Ectodermal cell (in vitro differentiated cells): ENCODE results near the gene RNF112. TPM values are rescaled to one million over a fixed set of nuclear protein-coding genes. Genes with fewer than 3 reads are reported as not detected.
A peak's percentile ranks its signal among the peaks of the same experiment; 100 is the strongest.

Experiments
- H3K27ac ChIP-seq: 2 replicates; pipeline ENCODE4 v1.7.0; 2013; ENCODE audit warnings: mild to moderate bottlenecking, low read depth, low read length; ENCODE audit not compliant: insufficient read depth, poor library complexity, severe bottlenecking
- H3K27me3 ChIP-seq: 2 replicates; pipeline ENCODE4 v1.7.0; 2013; ENCODE audit warnings: mild to moderate bottlenecking, low read length; ENCODE audit not compliant: insufficient read depth, control insufficient read depth, poor library complexity, severe bottlenecking
- H3K36me3 ChIP-seq: one replicate; pipeline ENCODE4 v1.7.0; 2013; ENCODE audit warnings: low read length; ENCODE audit not compliant: control insufficient read depth, insufficient read depth
- H3K4me1 ChIP-seq: one replicate; pipeline ENCODE4 v1.7.0; 2013; ENCODE audit warnings: low read length; ENCODE audit not compliant: control insufficient read depth, insufficient read depth
- H3K4me3 ChIP-seq: 2 replicates; pipeline ENCODE4 v1.7.0; 2013; ENCODE audit warnings: low read depth, low read length, control low read depth; ENCODE audit not compliant: insufficient read depth
- H3K9me3 ChIP-seq: 2 replicates; pipeline ENCODE4 v1.7.0; 2013; ENCODE audit warnings: mild to moderate bottlenecking, low read length, moderate library complexity; ENCODE audit not compliant: control insufficient read depth
- WGBS, 2 experiments: methylation state at CpG; one replicate each; pipeline ENCODE4 v1.1.7; 2013; ENCODE audit warnings: missing lambda C conversion rate in 2 of 2; 5-methylcytosine and 5-hydroxymethylcytosine counted together
- polyA plus RNA-seq, 4 experiments: library from polyadenylated mRNA; stranded (reverse); fragments of 50-300 nt; gene quantifications; one replicate each; pipeline ENCODE4 v1.2.3, GENCODE V29; 2013

The RNF112 gene, protein sequence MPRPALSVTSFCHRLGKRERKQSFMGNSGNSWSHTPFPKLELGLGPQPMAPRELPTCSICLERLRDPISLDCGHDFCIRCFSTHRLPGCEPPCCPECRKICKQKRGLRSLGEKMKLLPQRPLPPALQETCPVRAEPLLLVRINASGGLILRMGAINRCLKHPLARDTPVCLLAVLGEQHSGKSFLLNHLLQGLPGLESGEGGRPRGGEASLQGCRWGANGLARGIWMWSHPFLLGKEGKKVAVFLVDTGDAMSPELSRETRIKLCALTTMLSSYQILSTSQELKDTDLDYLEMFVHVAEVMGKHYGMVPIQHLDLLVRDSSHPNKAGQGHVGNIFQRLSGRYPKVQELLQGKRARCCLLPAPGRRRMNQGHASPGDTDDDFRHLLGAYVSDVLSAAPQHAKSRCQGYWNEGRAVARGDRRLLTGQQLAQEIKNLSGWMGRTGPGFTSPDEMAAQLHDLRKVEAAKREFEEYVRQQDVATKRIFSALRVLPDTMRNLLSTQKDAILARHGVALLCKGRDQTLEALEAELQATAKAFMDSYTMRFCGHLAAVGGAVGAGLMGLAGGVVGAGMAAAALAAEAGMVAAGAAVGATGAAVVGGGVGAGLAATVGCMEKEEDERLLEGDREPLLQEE
- 1.2 TPM for polyA plus RNA-seq (2013, experiment 1 of 4)
- 1.1 TPM for polyA plus RNA-seq (2013, experiment 2 of 4)
- polyA plus RNA-seq (2013, experiment 3 of 4), result 1.2 TPM
- polyA plus RNA-seq (2013, experiment 4 of 4), result 1.7 TPM

DNA sequence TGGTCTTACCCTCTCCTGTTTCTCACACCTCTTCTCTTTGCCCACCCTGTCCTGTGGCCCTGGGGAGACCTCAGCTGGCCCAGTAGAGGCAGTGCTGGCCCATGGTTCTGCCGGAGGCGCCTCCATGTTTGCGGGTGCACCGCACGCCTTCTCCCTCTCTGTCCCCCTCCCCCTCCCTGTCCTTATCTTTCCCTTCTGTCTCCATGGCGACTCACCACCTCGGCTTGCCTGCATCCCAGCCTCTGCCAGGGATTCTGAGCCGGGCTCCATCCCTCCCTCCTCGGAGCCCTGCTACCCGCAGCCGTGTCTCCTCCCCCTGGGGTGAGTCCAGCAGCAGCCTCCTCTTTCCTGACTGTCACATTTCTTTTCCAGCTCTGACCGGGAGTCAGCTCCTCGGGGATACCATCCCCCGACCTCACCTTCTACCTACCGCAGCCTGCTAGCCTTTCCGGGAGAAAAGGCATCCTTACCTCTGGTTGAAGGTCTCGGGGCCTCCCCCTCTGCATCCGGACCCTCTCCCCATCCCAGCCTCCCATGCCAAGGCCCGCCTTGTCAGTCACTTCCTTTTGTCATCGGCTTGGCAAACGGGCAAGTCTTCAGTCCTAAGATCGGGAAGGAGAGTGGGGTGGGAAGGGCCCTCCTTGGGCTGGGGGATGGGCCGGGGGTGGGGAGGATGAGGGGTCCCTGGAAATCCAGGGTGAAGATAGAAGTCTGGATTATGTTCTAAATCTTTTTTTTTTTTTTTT is at the start of gene RNF112:
RNF112 (plus strand) TSS at position 358 of the 746 bp plus-strand sequence; CDS start at position 535, 177 bp downstream.
- Histone ChIP-seq H3K27ac (no peak within 1 kb of the TSS), H3K4me3 (no peak within 1 kb of the TSS), H3K9me3 (no peaks in the 10 kb centered on the region), H3K4me1 (peaks cover 12% of the 10 kb centered on the region), H3K36me3 (no peaks in the 10 kb centered on the region), H3K27me3 (no peaks in the 10 kb centered on the region)
- WGBS, 2 experiments, result 40 to 46% methylated on average over 23 of the region's 23 CpGs

DNA sequence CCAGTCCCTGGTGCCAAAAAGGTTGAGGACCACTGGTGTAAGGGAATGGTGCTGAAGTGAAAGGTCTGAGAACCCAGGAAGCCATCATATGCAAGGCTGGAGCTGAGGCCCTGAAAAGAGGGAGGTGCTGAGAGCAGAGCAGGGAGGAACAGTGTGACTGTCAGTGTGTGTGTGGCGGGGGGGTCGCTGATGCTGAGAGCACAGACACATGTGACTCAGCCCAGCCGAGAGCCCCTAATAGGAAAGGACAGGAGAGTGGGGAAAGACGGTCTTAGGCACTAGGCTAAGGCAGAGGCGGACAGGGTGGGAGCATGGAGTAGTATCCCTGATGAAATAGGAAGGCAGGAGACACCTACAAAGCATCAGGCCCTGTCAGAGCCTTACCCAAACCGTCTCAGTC is 49.7 kb upstream of the RNF112 start:
- no peaks in the 10 kb centered on the region for H3K27me3 ChIP-seq
- no peak overlapping the region for H3K27ac ChIP-seq
- H3K36me3 ChIP-seq, result no peaks in the 10 kb centered on the region
- peaks cover 5% of the 10 kb centered on the region for H3K4me1 ChIP-seq
- 86 to 91% methylated on average over 5 to 6 of the region's 6 CpGs for WGBS, 2 experiments
- H3K9me3 ChIP-seq, result no peaks in the 10 kb centered on the region
- H3K4me3 ChIP-seq, result no peak overlapping the region

DNA sequence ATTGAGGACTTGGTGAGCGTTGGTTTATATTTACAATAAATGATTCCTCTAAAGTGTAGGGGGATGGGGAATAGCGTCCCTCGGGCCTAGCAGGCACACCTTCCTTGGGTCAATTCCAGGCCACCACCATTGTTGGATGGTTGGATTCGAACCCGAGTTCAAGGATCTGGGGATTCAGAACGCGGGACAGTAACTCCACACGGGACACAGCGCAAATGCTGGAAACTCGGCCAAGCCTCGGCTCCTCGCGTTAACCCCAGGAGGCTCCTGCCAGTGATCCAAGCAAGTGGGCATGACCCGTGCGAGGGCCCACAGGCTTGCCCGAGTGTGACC is 49.1 kb upstream of the RNF112 start:
- Histone ChIP-seq H3K4me3 (peak overlapping the region; percentile 72), H3K27me3 (no peaks in the 10 kb centered on the region), H3K27ac (no peak overlapping the region), H3K9me3 (no peaks in the 10 kb centered on the region), H3K4me1 (peaks cover 5% of the 10 kb centered on the region), H3K36me3 (no peaks in the 10 kb centered on the region)
- WGBS, 2 experiments, result 32 to 34% methylated on average over 16 of the region's 16 CpGs

DNA sequence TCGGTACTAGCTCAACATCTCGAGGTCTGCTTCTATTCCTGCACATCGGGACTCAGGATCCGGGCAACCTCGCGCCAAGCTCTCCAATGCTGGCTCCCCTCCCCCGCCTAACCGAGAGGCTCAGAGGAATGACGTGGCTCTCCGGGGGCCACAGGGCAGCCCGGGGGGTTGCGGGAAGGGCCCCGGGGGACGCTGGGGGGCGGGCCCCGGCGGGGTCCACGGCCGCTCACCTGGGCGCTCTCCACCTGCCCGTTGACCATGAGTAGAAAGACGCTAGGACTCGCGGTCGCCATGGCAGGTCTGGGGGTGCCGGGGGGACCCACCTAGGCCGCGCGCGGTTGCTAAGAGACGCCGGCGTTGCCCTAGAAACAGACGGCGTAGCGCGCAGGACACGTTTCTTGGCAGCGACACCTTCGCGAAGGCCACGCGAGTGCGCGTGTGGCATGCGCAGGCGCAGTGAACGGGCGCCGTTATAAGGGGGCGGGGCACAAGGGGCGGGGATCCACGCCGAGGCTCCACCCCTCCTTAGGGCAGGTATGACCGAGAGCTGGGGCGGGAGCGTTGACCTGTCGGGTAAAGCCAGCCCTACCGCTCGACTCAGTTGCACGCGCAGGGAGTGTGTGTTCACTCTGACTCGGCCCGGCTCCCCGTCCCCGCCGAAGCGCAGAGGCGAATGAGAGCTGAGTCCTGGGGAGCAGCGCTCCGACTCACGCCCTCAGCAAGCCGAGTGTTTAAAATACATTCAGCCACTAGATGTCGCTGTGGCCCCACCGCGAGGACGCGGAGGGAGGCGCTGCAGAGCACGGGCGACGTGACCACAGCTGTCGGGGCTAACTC is 48.5 kb upstream of the RNF112 start, which contains the start of gene B9D1:
B9D1 (minus strand) TSS at position 447 of the 837 bp plus-strand sequence; CDS start at position 293, 154 bp downstream.
- peak within 1 kb of the TSS; percentile 72 for H3K4me3 ChIP-seq
- peaks cover 5% of the 10 kb centered on the region for H3K4me1 ChIP-seq
- no peaks in the 10 kb centered on the region for H3K36me3 ChIP-seq
- no peak within 1 kb of the TSS for H3K27ac ChIP-seq
- no peaks in the 10 kb centered on the region for H3K9me3 ChIP-seq
- 0% methylated on average over 83 of the region's 83 CpGs for WGBS, 2 experiments
- H3K27me3 ChIP-seq, result no peaks in the 10 kb centered on the region

DNA sequence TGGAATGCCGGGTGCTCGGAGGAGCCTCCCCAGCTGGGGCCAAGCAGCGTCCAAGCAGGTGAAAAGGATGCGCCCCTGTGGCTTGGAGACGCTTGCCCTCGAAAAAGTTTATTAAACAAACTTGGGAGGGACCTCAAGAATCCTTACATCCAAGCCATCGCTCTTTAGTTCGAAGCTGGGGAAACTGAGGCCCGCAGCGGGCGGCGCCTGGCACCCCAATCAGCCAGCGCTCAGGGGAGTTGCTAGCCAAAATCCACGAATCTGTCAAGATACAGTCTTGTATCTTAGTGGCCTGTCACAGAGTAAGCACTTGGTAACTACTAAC is 48.0 kb upstream of the RNF112 start:
- no peaks in the 10 kb centered on the region for H3K36me3 ChIP-seq
- H3K9me3 ChIP-seq, result no peaks in the 10 kb centered on the region
- H3K27me3 ChIP-seq, result no peaks in the 10 kb centered on the region
- no peak overlapping the region for H3K27ac ChIP-seq
- H3K4me1 ChIP-seq, result peaks cover 5% of the 10 kb centered on the region
- 44 to 45% methylated on average over 14 of the region's 14 CpGs for WGBS, 2 experiments
- peak overlapping the region; percentile 72 for H3K4me3 ChIP-seq

DNA sequence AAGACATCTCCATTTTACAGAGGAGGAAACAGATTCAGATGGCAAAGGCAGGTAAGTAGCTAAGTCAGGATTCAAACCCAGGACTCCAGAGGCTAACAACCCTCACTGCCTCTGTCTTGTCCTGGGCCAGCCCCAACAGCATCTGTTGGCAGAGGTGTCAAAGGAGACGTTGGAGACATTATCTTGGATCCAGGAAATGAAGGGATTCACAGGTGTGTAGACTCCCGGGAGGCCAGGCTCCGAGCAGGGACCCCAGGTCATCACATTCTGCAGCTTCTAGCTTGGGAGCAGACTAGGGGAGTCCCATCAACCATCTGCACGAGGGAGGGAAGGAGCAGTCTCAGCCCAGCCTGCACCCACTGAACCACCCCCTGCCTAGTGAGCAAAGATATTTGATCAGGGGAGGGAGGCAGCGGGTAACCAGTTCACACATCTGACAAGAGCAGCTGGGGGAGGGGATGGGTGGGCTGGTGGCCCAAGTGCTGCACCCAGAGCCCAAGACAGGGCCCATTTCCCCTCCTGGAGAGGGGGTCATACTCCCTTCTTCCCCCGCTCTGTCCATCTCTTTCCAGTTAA is 47.5 kb upstream of the RNF112 start:
- Histone ChIP-seq H3K27me3 (no peaks in the 10 kb centered on the region), H3K4me3 (no peak overlapping the region), H3K36me3 (no peaks in the 10 kb centered on the region), H3K9me3 (no peaks in the 10 kb centered on the region), H3K4me1 (peaks cover 5% of the 10 kb centered on the region), H3K27ac (no peak overlapping the region)
- WGBS, 2 experiments, result 80 to 84% methylated on average over 6 of the region's 6 CpGs

DNA sequence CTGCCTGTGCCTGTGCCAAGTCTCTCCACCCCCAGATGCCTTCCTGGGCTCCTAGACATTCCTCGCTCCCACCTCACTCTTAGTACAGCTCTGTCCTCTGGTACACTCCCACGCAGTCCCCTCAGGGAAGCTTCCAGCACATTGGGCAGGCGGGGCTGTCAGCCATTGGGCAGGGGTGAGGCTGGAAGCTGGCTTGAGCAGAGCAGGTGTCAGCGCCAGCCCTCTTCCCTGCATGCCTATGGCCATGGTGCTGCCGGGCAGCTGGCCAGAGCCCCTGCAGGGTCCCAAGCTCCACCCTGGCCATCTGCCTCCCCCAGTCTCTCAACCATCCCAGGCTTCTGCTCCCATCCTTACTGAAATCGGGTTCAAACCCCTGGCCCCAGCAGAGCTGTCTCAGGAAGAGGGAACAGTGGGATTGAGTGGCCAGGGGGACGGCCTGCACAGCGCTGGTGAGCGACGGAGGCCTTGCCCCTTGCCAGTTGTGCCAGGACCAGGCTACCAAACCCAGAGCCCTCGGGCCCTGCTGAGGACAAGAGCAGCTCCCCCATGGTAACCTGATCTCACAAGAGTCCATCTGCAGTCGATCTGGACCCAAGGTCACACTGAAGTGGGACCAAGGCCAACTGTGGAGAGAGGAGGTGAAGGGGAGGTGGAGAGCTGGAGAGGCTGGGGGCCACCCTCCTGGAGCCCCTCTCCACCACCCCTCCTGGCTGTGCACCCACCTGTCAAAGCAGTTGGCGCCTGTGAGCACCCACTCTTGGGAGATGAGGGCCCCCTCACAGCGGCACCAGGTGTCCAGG is 46.1 kb upstream of the RNF112 start:
- Histone ChIP-seq H3K27ac (no peak overlapping the region), H3K4me3 (no peak overlapping the region), H3K36me3 (no peaks in the 10 kb centered on the region), H3K9me3 (no peaks in the 10 kb centered on the region), H3K27me3 (no peaks in the 10 kb centered on the region), H3K4me1 (peaks cover 5% of the 10 kb centered on the region)
- WGBS, 2 experiments, result 86 to 87% methylated on average over 14 of the region's 14 CpGs

DNA sequence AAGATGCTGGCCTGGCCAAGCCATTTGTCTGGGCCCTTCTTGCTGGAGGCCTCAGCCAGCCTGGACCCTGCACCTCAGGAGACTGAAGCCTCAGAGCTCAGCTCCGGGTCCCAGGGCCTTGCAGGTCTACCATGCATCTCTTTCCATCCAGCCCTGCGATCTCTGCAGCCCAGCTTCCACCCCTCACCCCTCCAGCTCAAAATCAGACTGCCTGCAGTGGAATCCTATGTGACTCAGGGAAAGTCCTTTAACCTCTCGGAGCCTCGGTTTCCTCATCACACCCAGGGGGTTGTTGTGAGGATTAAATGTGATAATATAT is 45.6 kb upstream of the RNF112 start:
- WGBS, 2 experiments, result 81 to 93% methylated on average over 2 to 3 of the region's 4 CpGs

More for the DNA sequence above, 45.6 kb upstream of the RNF112 start:
- Histone ChIP-seq H3K4me1 (peaks cover 5% of the 10 kb centered on the region), H3K9me3 (no peaks in the 10 kb centered on the region), H3K4me3 (no peak overlapping the region), H3K36me3 (no peaks in the 10 kb centered on the region), H3K27me3 (no peaks in the 10 kb centered on the region), H3K27ac (no peak overlapping the region)
